GM23248 (cell line): ENCODE measurements around the gene GPR61. TPM values are rescaled to one million over a fixed set of nuclear protein-coding genes. Genes with fewer than 3 reads are reported as not detected.

Source experiments
- DNase-seq: peaks from one replicate; pipeline ENCODE4 v3.0.0-alpha.2; 2015
- H2AFZ ChIP-seq: fragments of 200-600 bp; sonication (generic); 2 replicates; pipeline ENCODE4 v1.6.1; 2016; ENCODE audit warnings: antibody characterized with exemption
- H3F3A ChIP-seq: fragments of 200-600 bp; sonication (generic); 2 replicates; pipeline ENCODE4 v1.6.1; 2016; ENCODE audit warnings: mild to moderate bottlenecking, antibody characterized with exemption, mixed run types; ENCODE audit not compliant: insufficient read depth
- H3K27ac ChIP-seq: fragments of 200-600 bp; sonication (generic); 2 replicates; pipeline ENCODE4 v1.5.1; 2016; ENCODE audit warnings: mild to moderate bottlenecking
- H3K27me3 ChIP-seq: fragments of 200-600 bp; sonication (generic); replicated peaks from 2 replicates; pipeline ENCODE4 v1.6.1; 2016; ENCODE audit warnings: mild to moderate bottlenecking; ENCODE audit not compliant: insufficient read depth
- H3K36me3 ChIP-seq: fragments of 200-600 bp; sonication (generic); 2 replicates; pipeline ENCODE4 v1.6.1; 2016; ENCODE audit warnings: low read depth, mild to moderate bottlenecking
- H3K4me1 ChIP-seq: fragments of 200-600 bp; sonication (generic); 2 replicates; pipeline ENCODE4 v1.6.1; 2016; ENCODE audit warnings: mild to moderate bottlenecking; ENCODE audit not compliant: insufficient read depth
- H3K4me2 ChIP-seq: fragments of 200-600 bp; sonication (generic); one replicate; pipeline ENCODE4 v1.6.1; 2016; ENCODE audit warnings: mild to moderate bottlenecking; ENCODE audit not compliant: unreplicated experiment
- H3K4me3 ChIP-seq: fragments of 200-600 bp; sonication (generic); 2 replicates; pipeline ENCODE4 v1.5.1; 2016; ENCODE audit warnings: mild to moderate bottlenecking
- H3K79me2 ChIP-seq: fragments of 200-600 bp; sonication (generic); 2 replicates; pipeline ENCODE4 v1.6.1; 2016; ENCODE audit warnings: mild to moderate bottlenecking; ENCODE audit not compliant: insufficient read depth
- H3K9ac ChIP-seq: fragments of 200-600 bp; sonication (generic); 2 replicates; pipeline ENCODE4 v1.6.1; 2016; ENCODE audit warnings: mild to moderate bottlenecking
- H3K9me2 ChIP-seq: fragments of 200-600 bp; sonication (generic); 2 replicates; pipeline ENCODE4 v1.6.1; 2016; ENCODE audit warnings: mixed run types, mild to moderate bottlenecking, moderate library complexity; ENCODE audit not compliant: insufficient read depth
- H3K9me3 ChIP-seq: fragments of 200-600 bp; sonication (generic); one replicate; pipeline ENCODE4 v1.6.1; 2017; ENCODE audit warnings: low read depth
- H4K20me1 ChIP-seq: fragments of 200-600 bp; sonication (generic); 2 replicates; pipeline ENCODE4 v1.6.0; 2016; ENCODE audit not compliant: insufficient read depth
- EZH2 ChIP-seq: fragments of 200-600 bp; sonication (generic); IDR thresholded peaks from 2 replicates; pipeline ENCODE4 v1.6.1; 2018; ENCODE audit warnings: antibody characterized with exemption, mild to moderate bottlenecking; ENCODE audit not compliant: insufficient read depth, poor library complexity, severe bottlenecking
- EZH2phosphoT487 ChIP-seq: fragments of 200-600 bp; sonication (generic); IDR thresholded peaks from 2 replicates; pipeline ENCODE4 v1.6.1; 2018; ENCODE audit warnings: antibody characterized with exemption, moderate library complexity, mild to moderate bottlenecking, low read depth; ENCODE audit not compliant: insufficient read depth
- WGBS, 2 experiments: methylation state at CpG; one replicate each; pipeline ENCODE4 v1.1.6; 2015 to 2017; ENCODE audit warnings: low lambda C conversion rate in 2 of 2, low coverage in 1 of 2; ENCODE audit errors: missing lambda C conversion rate in 2 of 2; 5-methylcytosine and 5-hydroxymethylcytosine counted together
- in situ Hi-C: fragments of 300-500 bp; cut with MboI; formaldehyde crosslinking; loops from 2 replicates; pipeline ENCODE4 v1.15.0; 2020
- polyA plus RNA-seq: library from polyadenylated mRNA; unstranded; fragments of >200 nt; fragmentation: Nextera tagmentation; extraction: Ambion mirVana; gene quantifications from 2 replicates; pipeline ENCODE4 v1.2.1, GENCODE V29; 2016
- total RNA-seq: library from RNA; depleted of rRNA; stranded (reverse); fragments of >200 nt; shearing (Covaris generic); gene quantifications from 2 replicates; pipeline ENCODE4 v1.2.3, GENCODE V29; 2014

GPR61 gene
- total and polyA plus RNA-seq, 2 experiments from 2014 or later = not detected

DNA sequence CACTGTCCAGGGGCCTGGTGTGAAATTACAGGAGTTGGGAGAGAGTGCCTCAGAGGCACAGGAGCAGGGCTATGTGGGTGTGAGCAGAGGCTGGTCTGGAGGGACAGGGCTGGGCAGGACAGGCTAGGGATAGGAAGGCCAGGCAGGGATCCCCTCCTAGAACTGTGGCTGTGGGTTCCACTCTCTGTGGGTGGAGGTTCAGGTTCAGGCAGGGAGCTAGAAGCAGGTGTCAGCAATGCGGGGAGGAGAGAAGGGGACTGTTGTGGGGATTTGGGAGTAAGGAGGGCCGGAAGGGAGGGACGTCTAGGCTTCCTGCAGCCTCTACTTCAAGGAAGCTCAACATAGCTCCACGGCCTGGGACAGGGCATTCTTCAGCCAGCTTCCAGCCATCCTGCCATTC lies 8.3 kb upstream of the GPR61 start:
- Histone ChIP-seq H2AFZ (no peak overlapping the region), H3K79me2 (no peaks in the 10 kb centered on the region), H3K9me3 (no peaks in the 10 kb centered on the region), H3K36me3 (no peaks in the 10 kb centered on the region), H3K27me3 (no peaks in the 10 kb centered on the region), H3K9ac (no peak overlapping the region), H3K4me2 (no peak overlapping the region), H3K9me2 (no peaks in the 10 kb centered on the region), H3K4me3 (no peak overlapping the region), H4K20me1 (no peaks in the 10 kb centered on the region), H3K4me1 (peaks cover 4% of the 10 kb centered on the region), H3F3A (no peaks in the 10 kb centered on the region), H3K27ac (no peak overlapping the region)
- TF ChIP-seq EZH2 (no peak), EZH2phosphoT487 (no peak)
- WGBS, 2 experiments = 85 to 92% methylated on average over 4 of the region's 4 CpGs
- in situ Hi-C loops = loop anchor here (5.0 to 10.0 kb wide), 2 partner anchors 39 to 267 kb away; partner anchors contain the start of gene CYB561D1
- no peak for DNase-seq

DNA sequence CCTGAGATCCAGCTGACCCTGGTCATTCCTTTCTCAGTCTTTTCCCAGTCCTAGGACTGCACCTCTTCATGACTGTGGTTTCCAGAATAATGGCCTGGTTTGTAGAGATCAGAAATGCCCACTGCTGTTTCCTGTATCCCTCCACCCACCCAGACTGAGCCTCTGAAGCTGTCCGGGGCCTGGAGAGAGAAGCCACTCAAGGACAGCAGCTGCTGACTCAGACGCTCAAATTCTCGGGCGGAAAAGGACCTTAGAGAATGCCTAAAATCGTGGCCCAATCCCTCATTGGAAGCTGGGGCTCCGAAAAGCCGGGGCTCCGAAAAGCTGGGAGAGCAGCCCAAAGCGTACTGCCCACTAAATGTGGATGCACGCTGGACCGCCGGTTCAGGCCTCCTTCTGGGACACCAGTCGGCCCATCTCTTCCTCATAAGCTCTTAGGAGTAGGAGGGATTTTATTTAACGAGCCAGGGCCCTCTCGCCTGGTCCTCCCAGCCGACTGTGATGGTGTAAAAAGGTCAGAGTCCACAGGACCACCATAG lies 7.8 kb upstream of the GPR61 start:
- no peak for TF ChIP-seq EZH2phosphoT487
- TF ChIP-seq EZH2 = no peak
- no peak overlapping the region for H3K9ac ChIP-seq
- no peaks in the 10 kb centered on the region for H3K36me3 ChIP-seq
- H4K20me1 ChIP-seq = no peaks in the 10 kb centered on the region
- no peak overlapping the region for H2AFZ ChIP-seq
- H3K79me2 ChIP-seq = no peaks in the 10 kb centered on the region
- H3F3A ChIP-seq = no peaks in the 10 kb centered on the region
- no peak for DNase-seq
- in situ Hi-C loops = loop anchor here (5.0 to 10.0 kb wide), 2 partner anchors 40 to 267 kb away; partner anchors contain the start of gene CYB561D1
- no peak overlapping the region for H3K4me2 ChIP-seq
- no peaks in the 10 kb centered on the region for H3K27me3 ChIP-seq
- no peak overlapping the region for H3K27ac ChIP-seq
- H3K9me2 ChIP-seq = no peaks in the 10 kb centered on the region
- H3K4me3 ChIP-seq = no peak overlapping the region
- 45 to 50% methylated on average over 16 of the region's 16 CpGs for WGBS, 2 experiments
- H3K4me1 ChIP-seq = peaks cover 4% of the 10 kb centered on the region
- H3K9me3 ChIP-seq = no peaks in the 10 kb centered on the region

DNA sequence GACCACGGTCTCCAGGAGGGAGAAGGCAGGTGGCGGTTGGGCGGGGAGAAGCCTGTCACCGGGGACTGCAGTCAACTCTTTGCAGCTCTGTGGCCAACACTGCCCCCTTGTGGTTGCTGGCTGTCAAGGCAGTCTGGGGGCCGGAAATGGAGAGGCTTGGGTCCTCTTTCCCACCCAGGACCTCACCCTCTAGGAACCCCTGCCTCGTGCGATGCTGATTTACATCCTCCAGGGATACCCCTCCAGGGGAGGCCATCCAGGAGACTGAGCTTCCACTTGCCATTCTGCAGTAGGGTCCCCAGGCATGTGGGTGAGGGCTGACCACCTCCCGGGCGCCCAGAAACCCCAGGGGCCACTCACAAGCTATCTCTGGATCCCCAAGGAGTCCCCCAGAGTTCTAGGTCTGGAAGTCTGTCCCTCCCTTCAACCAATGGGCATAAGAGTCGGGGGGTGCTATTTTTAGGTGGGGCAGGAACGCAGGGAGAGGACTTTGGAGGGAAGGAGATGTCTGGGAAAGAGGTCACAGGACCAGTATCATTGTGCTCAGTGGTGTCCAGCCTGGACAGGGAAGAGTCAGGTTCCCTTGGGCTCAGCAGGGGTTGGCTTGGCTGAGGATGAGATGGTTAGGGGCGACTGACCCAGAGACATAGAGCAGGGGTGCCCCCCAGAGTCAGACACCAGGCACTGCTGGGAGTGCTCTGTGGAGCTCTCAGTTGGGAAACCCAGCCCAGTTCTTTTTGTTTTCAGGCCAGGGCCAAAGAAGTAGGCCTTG lies 7.1 kb upstream of the GPR61 start:
- Histone ChIP-seq H3F3A (no peaks in the 10 kb centered on the region), H3K79me2 (no peaks in the 10 kb centered on the region), H3K36me3 (no peaks in the 10 kb centered on the region), H3K9me3 (no peaks in the 10 kb centered on the region), H3K4me3 (peak overlapping the region; percentile 61), H4K20me1 (no peaks in the 10 kb centered on the region), H3K27ac (0 out of 2 replicates have a peak overlapping the region, but pooled peaks have one; percentile 16), H2AFZ (peak overlapping the region; percentile 99), H3K4me1 (peaks cover 4% of the 10 kb centered on the region), H3K4me2 (peak overlapping the region; percentile 91), H3K9me2 (no peaks in the 10 kb centered on the region), H3K9ac (peak overlapping the region; percentile 60), H3K27me3 (no peaks in the 10 kb centered on the region)
- WGBS, 2 experiments = 6 to 10% methylated on average over 12 of the region's 12 CpGs
- in situ Hi-C loops = loop anchor here (5.0 to 10.0 kb wide), 2 partner anchors 40 to 268 kb away; partner anchors contain the start of gene CYB561D1
- no peak for TF ChIP-seq EZH2
- TF ChIP-seq EZH2phosphoT487 = no peak
- peak; percentile 89 for DNase-seq

DNA sequence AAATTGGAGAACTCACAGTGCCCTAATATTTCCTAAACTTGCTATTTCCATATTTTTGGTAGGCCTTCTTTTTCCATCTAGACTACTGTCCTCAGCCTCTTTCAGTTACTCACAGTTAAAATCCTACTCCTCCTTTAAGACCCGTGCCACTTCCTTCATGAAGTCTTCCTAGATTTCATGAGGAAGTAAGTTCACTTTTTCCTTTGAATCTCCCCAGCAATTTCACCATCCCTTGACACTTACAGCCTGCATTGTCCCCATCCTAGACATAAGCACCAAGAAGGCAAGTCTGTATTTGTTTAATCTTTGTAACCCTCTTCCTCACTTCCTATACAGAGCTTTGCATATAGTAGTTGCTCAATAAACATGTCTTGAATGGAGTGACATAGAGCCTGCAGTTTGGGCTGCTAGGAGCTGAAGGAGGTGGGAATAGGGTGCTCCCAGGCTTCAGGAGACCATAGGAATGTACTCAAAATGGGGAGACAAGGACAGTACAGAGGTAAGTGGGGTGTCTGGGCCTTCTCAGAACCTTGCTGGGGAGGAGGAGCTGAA lies 5.3 kb upstream of the GPR61 start:
- Histone ChIP-seq H3K27ac (no peak overlapping the region), H3F3A (no peaks in the 10 kb centered on the region), H3K9me3 (no peaks in the 10 kb centered on the region), H3K36me3 (no peaks in the 10 kb centered on the region), H3K79me2 (no peaks in the 10 kb centered on the region), H3K9ac (no peak overlapping the region), H2AFZ (no peak overlapping the region), H3K27me3 (no peaks in the 10 kb centered on the region), H3K4me1 (peaks cover 4% of the 10 kb centered on the region), H3K4me2 (no peak overlapping the region), H3K4me3 (no peak overlapping the region), H4K20me1 (no peaks in the 10 kb centered on the region), H3K9me2 (no peaks in the 10 kb centered on the region)
- TF ChIP-seq EZH2 (no peak), EZH2phosphoT487 (no peak)
- 29 to 62% methylated on average over 1 of the region's 1 CpG for WGBS, 2 experiments
- in situ Hi-C loops = loop anchor here (5.0 to 10.0 kb wide), 2 partner anchors 42 to 270 kb away; partner anchors contain the start of gene CYB561D1
- DNase-seq = no peak
